ENCODE data around the gene TJP1.

DNA sequence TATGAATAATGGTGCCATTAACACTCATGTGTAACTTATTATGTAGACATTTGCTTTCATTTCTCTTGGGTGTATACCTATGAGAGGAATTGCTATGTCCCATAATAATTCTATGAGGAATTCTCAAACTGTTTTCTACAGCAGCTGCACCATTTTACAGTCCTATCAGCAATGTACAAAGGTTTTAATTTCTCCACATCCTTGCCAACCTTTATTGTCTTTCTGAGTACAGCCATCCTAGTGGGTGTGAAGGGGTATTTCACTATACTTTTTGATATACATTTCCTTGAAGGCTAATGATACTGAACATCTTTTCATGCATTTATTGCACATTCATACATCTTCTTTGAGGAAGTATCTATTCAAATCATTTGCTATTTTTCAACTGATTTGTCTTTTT is 34.5 kb downstream of the TJP1 start:
- TF ChIP-seq EZH2phosphoT487 (IDR thresholded peaks at IDR 0.05; ENCODE audit: insufficient read depth, low read depth): no peak
- TF ChIP-seq EZH2 (IDR thresholded peaks at IDR 0.05; ENCODE audit: insufficient read depth, poor library complexity, severe bottlenecking): no peak

All from GM23248 (cell line).